GM23338 (cell line): ENCODE results near the gene CACNA2D4. TPM values are rescaled to one million over a fixed set of nuclear protein-coding genes. Genes with fewer than 3 reads are reported as not detected.

ENCODE experiments used
- ATAC-seq: fragments of 200-7000 bp; cut with Tn5 transposase; 3 replicates; pipeline ENCODE4 v1.9.1; 2020
- DNase-seq: peaks from one replicate; pipeline ENCODE4 v3.0.0-alpha.2; 2015; ENCODE audit warnings: low spot score
- H2AFZ ChIP-seq: fragments of 200-600 bp; sonication (generic); 2 replicates; pipeline ENCODE4 v1.8.0; 2016; ENCODE audit warnings: antibody characterized with exemption, mild to moderate bottlenecking, moderate library complexity
- H3F3A ChIP-seq: fragments of 200-600 bp; sonication (generic); replicated peaks from 2 replicates; pipeline ENCODE4 v1.8.0; 2017; ENCODE audit warnings: antibody characterized with exemption, mixed run types, low read depth
- H3K27ac ChIP-seq: fragments of 200-600 bp; sonication (generic); 2 replicates; pipeline ENCODE4 v1.6.1; 2016; ENCODE audit warnings: low read depth
- H3K27me3 ChIP-seq: fragments of 200-600 bp; sonication (generic); 2 replicates; pipeline ENCODE4 v1.8.0; 2016; ENCODE audit warnings: mild to moderate bottlenecking, mixed run types, moderate library complexity; ENCODE audit not compliant: insufficient read depth
- H3K36me3 ChIP-seq: fragments of 200-600 bp; sonication (generic); 2 replicates; pipeline ENCODE4 v1.8.0; 2016; ENCODE audit warnings: mild to moderate bottlenecking; ENCODE audit not compliant: insufficient read depth
- H3K4me1 ChIP-seq: fragments of 200-600 bp; sonication (generic); 2 replicates; pipeline ENCODE4 v1.8.0; 2016; ENCODE audit warnings: mild to moderate bottlenecking, moderate library complexity; ENCODE audit not compliant: insufficient read depth
- H3K4me2 ChIP-seq: fragments of 200-600 bp; sonication (generic); 2 replicates; pipeline ENCODE4 v1.7.1; 2017; ENCODE audit warnings: mixed run types
- H3K4me3 ChIP-seq: fragments of 200-600 bp; sonication (generic); 2 replicates; pipeline ENCODE4 v1.6.1; 2016; ENCODE audit warnings: mixed run types
- H3K79me2 ChIP-seq: fragments of 200-600 bp; sonication (generic); replicated peaks from 2 replicates; pipeline ENCODE4 v1.8.0; 2017; ENCODE audit warnings: mild to moderate bottlenecking; ENCODE audit not compliant: insufficient read depth
- H3K9me2 ChIP-seq: fragments of 200-600 bp; sonication (generic); 2 replicates; pipeline ENCODE4 v1.8.0; 2017; ENCODE audit not compliant: insufficient read depth
- H4K20me1 ChIP-seq: fragments of 200-600 bp; sonication (generic); replicated peaks from 2 replicates; pipeline ENCODE4 v1.8.0; 2017; ENCODE audit warnings: mild to moderate bottlenecking; ENCODE audit not compliant: insufficient read depth
- H3K27ac Mint-ChIP-seq: 2 replicates; pipeline ENCODE4 v1.8.0; 2020; ENCODE audit warnings: inconsistent platforms, mild to moderate bottlenecking, moderate library complexity, mixed read lengths
- H3K27me3 Mint-ChIP-seq: 3 replicates; pipeline ENCODE4 v1.8.0; 2022; ENCODE audit warnings: low read depth, mild to moderate bottlenecking, moderate library complexity, mixed read lengths, inconsistent platforms; ENCODE audit not compliant: insufficient read depth, poor library complexity
- H3K36me3 Mint-ChIP-seq: 3 replicates; pipeline ENCODE4 v1.8.0; 2021; ENCODE audit warnings: low read depth, mild to moderate bottlenecking, inconsistent platforms, moderate library complexity, mixed read lengths
- H3K4me1 Mint-ChIP-seq: 3 replicates; pipeline ENCODE4 v1.8.0; 2020; ENCODE audit warnings: mild to moderate bottlenecking, inconsistent platforms, mixed read lengths
- H3K4me3 Mint-ChIP-seq: 3 replicates; pipeline ENCODE4 v1.8.0; 2021; ENCODE audit warnings: moderate library complexity, mild to moderate bottlenecking, inconsistent platforms, mixed read lengths
- H3K9me3 Mint-ChIP-seq: 3 replicates; pipeline ENCODE4 v1.8.0; 2020; ENCODE audit warnings: moderate library complexity, mild to moderate bottlenecking, inconsistent platforms, mixed read lengths
- CREB1 ChIP-seq: fragments of 250-450 bp; sonication (Bioruptor Pico); IDR thresholded peaks from 2 replicates; pipeline ENCODE4 v1.5.0; 2020; ENCODE audit warnings: low read depth, mild to moderate bottlenecking, moderate library complexity
- CTCF ChIP-seq, 2 experiments: fragments of 200-600 bp in 1 of 2; sonication (generic) in 1 of 2; conservative IDR thresholded peaks; 2 replicates each; pipeline versions ENCODE4 v1.5.1 to v1.6.1; 2016 to 2017; ENCODE audit warnings: antibody characterized with exemption in 2 of 2, low read depth in 2 of 2, mild to moderate bottlenecking in 2 of 2, moderate library complexity in 1 of 2
- EZH2phosphoT487 ChIP-seq: fragments of 200-600 bp; sonication (generic); IDR thresholded peaks from one replicate; pipeline ENCODE4 v1.8.1; 2018; ENCODE audit warnings: antibody characterized with exemption; ENCODE audit not compliant: unreplicated experiment
- JUNB ChIP-seq: IDR thresholded peaks from one replicate; pipeline ENCODE4 v1.6.1; 2016; ENCODE audit warnings: antibody characterized with exemption; ENCODE audit not compliant: unreplicated experiment
- NANOG ChIP-seq: IDR thresholded peaks from 2 replicates; pipeline ENCODE4 v1.6.1; 2016; ENCODE audit warnings: antibody characterized with exemption, borderline replicate concordance
- POLR2AphosphoS5 ChIP-seq: IDR thresholded peaks from 2 replicates; pipeline ENCODE4 v1.6.1; 2016; ENCODE audit warnings: antibody characterized with exemption, low read depth
- REST ChIP-seq: IDR thresholded peaks from one replicate; pipeline ENCODE4 v1.6.1; 2018; ENCODE audit warnings: antibody characterized with exemption; ENCODE audit not compliant: unreplicated experiment
- STAT1 ChIP-seq: IDR thresholded peaks from one replicate; pipeline ENCODE4 v1.6.1; 2016; ENCODE audit warnings: antibody characterized with exemption; ENCODE audit not compliant: unreplicated experiment
- ZNF114 ChIP-seq: fragments of 250-450 bp; sonication (Bioruptor Pico); IDR thresholded peaks from 2 replicates; pipeline ENCODE4 v1.5.0; 2020; ENCODE audit warnings: mild to moderate bottlenecking, moderate library complexity
- polyA plus RNA-seq: library from polyadenylated mRNA; unstranded; fragments of >200 nt; fragmentation: Nextera tagmentation; extraction: Ambion mirVana; gene quantifications from 2 replicates; pipeline ENCODE4 v1.2.1, GENCODE V29; 2016
- total RNA-seq: library from RNA; depleted of rRNA; stranded (reverse); fragments of >200 nt; shearing (Covaris generic); gene quantifications from 2 replicates; pipeline ENCODE4 v1.2.3, GENCODE V29; 2014

Gene CACNA2D4
- total and polyA plus RNA-seq, 2 experiments from 2014 or later = 0.07 to 0.24 TPM

GRCh38 chr12:1816730-1817348, 101.6 kb downstream of the CACNA2D4 start:
- H3K27me3 Mint-ChIP-seq = peaks cover 25% of the 10 kb centered on the region
- peaks cover 20% of the 10 kb centered on the region for H3K27me3 ChIP-seq
- H3K27ac Mint-ChIP-seq = no peak overlapping the region
- H3K4me1 ChIP-seq = no peaks in the 10 kb centered on the region
- no peaks in the 10 kb centered on the region for H4K20me1 ChIP-seq
- ATAC-seq = no peak
- no peaks in the 10 kb centered on the region for H3K36me3 Mint-ChIP-seq
- H3K9me2 ChIP-seq = no peaks in the 10 kb centered on the region
- no peak overlapping the region for H3K4me2 ChIP-seq
- no peak for TF ChIP-seq ZNF114 (CRISPR knock-in tag)
- no peak for TF ChIP-seq CREB1
- no peak for TF ChIP-seq JUNB
- TF ChIP-seq REST = no peak
- TF ChIP-seq POLR2AphosphoS5 = no peak
- no peaks in the 10 kb centered on the region for H3K79me2 ChIP-seq
- H3K9me3 Mint-ChIP-seq = no peaks in the 10 kb centered on the region; the same call in 1 of the 3 replicates
- no peaks in the 10 kb centered on the region for H3K36me3 ChIP-seq
- H3K4me1 Mint-ChIP-seq = peaks cover 15% of the 10 kb centered on the region
- no peak overlapping the region for H3K4me3 ChIP-seq
- H2AFZ ChIP-seq = no peak overlapping the region
- no peaks in the 10 kb centered on the region for H3F3A ChIP-seq
- no peak overlapping the region for H3K4me3 Mint-ChIP-seq
- no peak overlapping the region for H3K27ac ChIP-seq
- DNase-seq = no peak

GRCh38 chr12:1815814-1816729, 102.4 kb downstream of the CACNA2D4 start:
- no peaks in the 10 kb centered on the region; the same call in 1 of the 3 replicates for H3K9me3 Mint-ChIP-seq
- peaks cover 17% of the 10 kb centered on the region for H3K27me3 ChIP-seq
- no peaks in the 10 kb centered on the region for H3K9me2 ChIP-seq
- no peaks in the 10 kb centered on the region for H4K20me1 ChIP-seq
- ATAC-seq (no peak), DNase-seq (no peak)
- H3K27ac ChIP-seq = no peak overlapping the region
- no peak overlapping the region for H2AFZ ChIP-seq
- H3K4me3 Mint-ChIP-seq = no peak overlapping the region
- H3K4me1 ChIP-seq = no peaks in the 10 kb centered on the region
- H3K4me3 ChIP-seq = no peak overlapping the region
- no peak overlapping the region for H3K4me2 ChIP-seq
- no peaks in the 10 kb centered on the region for H3F3A ChIP-seq
- peaks cover 26% of the 10 kb centered on the region for H3K27me3 Mint-ChIP-seq
- H3K36me3 ChIP-seq = no peaks in the 10 kb centered on the region
- H3K79me2 ChIP-seq = no peaks in the 10 kb centered on the region
- peaks cover 12% of the 10 kb centered on the region for H3K4me1 Mint-ChIP-seq
- H3K27ac Mint-ChIP-seq = no peak overlapping the region
- no peaks in the 10 kb centered on the region for H3K36me3 Mint-ChIP-seq
- TF ChIP-seq CTCF (conservative IDR thresholded peaks at IDR 0.05; ENCODE audit: low read depth in 2 of 2) = no peak
- TF ChIP-seq POLR2AphosphoS5 = no peak
- no peak for TF ChIP-seq EZH2phosphoT487
- TF ChIP-seq JUNB = no peak
- TF ChIP-seq STAT1 = no peak
- TF ChIP-seq NANOG = no peak
- no peak for TF ChIP-seq REST
